Activated CD8-positive, alpha-beta memory T cell treated with anti-CD3 and anti-CD28 coated beads for 36 hours (primary cell): Measurements from ENCODE around the gene TTC22. TPM values are rescaled to one million over a fixed set of nuclear protein-coding genes. Genes with fewer than 3 reads are reported as not detected.

Experiments
- CTCF ChIA-PET: fragments of 350-600 bp; sonication (Branson Sonifier 250); formaldehyde crosslinking; loops from one replicate; lab custom pipeline; 2021; ENCODE audit warnings: antibody characterized with exemption; lab: Charles Lee
- POLR2A ChIA-PET: fragments of 350-600 bp; sonication (Branson Sonifier 250); formaldehyde crosslinking; loops from one replicate; lab custom pipeline; 2021; ENCODE audit warnings: antibody characterized with exemption; lab: Charles Lee
- total RNA-seq, 2 experiments: library from RNA; stranded (reverse); gene quantifications; one replicate each; pipeline ENCODE4 v1.2.3, GENCODE V29; 2021

Gene TTC22
- total RNA-seq = 1 to 10 TPM; 1.6 to 2.1 TPM

DNA sequence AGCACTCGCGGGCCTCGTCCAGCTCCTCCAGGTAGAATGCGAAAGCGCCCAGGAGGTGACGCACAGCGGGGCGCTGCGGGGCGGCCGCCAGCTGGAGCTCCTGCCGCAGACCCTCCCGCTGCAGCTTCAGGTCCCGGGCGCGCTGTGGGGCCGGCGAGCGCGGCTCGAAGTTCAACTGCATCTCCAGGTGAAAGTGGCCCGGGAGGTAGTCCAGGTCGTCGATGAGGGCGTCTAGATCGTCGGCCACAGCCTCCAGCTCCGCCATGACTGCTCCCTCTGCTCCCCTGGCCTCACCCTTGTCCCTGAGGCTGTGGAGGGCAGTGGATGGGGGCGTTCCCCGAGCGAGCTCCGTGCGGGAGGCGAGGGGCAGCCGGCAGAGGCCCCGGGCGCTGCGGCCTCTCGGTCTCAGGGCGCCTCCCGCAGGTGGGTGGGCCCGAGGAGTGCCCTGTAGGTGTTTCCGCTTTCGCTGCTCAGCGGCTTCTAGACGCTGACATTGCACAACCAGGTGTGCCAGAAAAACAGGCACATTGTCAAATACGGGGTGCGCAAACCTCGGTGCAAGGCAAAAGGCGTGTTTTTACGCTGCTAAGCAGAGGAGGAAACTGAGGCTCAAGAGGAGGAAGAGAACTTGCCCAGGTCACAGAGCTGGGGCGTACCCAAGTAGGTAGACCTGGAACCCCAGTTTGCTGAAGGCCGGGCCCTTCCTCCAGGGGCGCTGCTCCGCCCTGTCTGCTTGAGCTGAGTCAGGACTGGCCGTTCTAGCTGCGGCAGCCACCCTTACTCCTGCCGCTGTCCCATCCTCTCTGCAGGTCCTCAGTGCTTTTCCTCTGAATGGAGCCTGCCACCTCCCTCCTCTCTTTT lies at the start of gene TTC22:
TTC22 (minus strand) TSS at position 425 of the 861 bp plus-strand sequence; CDS start at position 265, 160 bp downstream.
- ChIA-PET POLR2A (interaction anchor here (0.7 to 2.9 kb wide), 3 partner anchors 85 to 303 kb away, joined by 3 to 15 read pairs (median 6); partner anchors contain the start of gene TTC4), CTCF (interaction anchor here (0.5 to 2.8 kb wide), 12 partner anchors 9 to 752 kb away, joined by 3 to 17 read pairs (median 5); partner anchors contain the start of gene TTC4)

DNA sequence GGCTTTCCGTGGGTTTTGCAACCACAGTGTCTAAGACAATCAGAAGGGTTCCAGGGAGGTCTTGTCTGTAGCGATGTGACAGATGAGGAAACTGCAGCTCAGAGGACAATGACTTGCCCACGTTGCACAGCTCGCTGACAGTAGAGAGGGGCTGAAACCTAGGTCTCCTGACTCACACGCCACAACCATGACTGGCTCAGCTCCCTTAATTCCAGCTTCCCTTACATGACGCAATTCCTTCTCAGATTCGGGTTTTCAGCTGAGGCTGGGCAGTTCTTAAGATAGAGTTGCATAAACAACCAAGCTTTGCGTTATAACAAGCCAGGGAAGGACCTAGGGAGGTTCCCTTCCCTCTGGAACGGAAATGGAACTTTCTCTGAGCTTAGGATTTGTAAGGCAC lies 49.6 kb upstream of the TTC22 start:
- POLR2A ChIA-PET = no interaction called here
- CTCF ChIA-PET = no interaction called here

DNA sequence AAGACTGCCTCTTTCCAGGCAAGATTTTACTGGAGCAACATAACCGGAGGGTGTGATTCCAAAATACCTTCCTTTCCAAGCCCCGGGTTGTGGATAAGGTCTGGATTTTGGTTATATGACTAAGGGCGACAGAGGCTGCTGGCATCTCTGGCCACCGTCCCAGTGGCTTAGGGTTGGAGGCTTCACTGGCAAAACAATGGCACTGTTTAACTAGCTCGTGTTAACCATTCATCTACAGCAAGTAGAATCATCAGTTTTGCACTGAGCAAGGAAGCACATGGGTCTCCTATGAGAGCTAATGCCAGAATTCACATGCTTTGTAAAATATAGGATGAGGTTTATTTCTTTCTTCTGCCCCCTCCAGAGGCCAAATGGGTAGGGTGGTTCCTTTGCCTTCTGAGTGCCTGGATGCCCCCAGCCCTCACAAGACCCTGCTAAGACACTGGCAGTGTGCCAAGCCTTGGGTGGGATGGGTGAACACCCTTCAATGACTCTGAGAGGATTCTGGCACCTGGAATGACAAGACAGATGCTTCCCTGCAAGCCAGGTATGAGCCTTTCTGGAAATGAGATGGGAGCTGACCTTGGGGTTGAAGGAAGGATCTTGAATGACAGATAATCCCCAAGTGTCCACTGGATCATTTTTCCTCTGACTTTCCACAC lies 49.1 kb upstream of the TTC22 start:
- POLR2A ChIA-PET = no interaction called here
- CTCF ChIA-PET = no interaction called here

DNA sequence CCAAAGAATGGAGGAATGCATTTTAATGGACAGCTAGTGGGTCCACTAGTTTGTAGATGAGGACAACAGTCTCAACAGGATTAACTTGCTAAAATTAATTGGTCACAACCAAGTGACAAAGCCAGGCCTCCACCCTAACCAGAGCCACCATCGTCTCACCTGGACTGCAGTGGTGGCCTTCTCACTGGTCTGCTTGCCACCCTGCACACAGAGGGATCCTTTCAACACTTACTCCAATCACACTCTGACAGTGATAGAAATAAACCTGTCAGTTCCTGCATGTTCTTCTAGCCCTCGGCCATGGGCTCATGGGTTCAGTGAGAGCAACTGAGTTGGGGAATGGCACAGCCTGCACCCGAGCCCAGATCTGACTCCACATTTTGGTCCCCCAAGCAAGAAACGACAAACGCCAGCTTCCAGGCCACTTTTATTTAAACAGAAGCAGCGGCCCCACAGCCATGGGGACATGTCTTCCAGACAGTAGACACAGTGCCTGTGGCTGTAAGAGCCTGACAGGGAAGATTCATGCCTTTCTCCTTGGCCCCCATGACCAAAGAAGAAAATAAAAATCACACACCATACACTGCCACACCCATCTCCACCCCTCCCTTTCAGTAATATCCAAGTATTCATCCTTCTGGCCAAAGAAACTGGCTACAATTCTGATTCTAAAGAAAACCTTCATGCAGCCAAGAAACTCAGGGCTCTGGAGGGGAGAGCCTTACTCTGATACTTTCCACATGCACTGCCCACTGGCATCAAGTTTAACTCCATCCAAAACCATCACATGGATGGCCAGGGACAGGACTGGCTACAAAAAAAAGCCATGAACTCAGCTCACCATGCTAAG lies 48.3 kb upstream of the TTC22 start:
- ChIA-PET CTCF (no interaction called here), POLR2A (no interaction called here)

DNA sequence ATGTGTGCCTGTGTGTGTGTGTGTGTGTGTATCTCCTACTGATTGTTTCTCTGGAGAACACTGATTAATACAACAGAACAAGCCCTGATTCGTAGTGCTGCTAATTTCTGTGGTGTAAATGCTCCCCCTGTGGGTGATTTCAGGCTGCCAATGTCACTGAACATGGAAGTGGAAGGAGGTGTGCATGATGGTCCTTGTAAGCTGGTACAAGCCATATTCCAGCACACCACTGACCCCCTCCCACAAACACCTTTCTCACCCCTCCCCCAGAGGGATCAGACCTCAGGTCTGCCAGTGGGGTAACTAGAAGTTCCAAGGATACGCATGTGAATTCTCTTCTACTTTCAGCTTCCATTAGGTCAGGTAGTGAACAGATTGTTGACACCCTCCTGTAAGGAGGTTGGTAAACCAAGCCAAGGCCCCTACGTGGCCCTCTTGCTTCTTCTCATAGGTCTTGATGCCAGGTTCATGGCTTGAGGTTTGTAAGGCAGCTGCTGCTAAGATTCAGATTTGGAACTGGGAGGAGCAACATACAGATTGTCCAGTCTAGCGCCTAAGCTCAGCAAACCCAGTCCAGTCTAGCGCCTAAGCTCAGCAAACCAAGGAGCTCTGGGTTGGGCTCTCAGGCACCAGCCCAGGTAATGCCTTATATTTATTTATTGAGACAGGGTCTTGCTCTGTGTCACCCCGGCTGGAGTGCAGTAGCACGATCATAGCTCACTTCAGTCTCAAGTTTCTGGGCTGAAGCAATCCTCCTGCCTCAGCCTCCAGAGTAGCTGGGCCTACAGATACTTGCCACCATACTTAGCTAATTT lies 47.2 kb upstream of the TTC22 start:
- ChIA-PET CTCF (no interaction called here), POLR2A (no interaction called here)

DNA sequence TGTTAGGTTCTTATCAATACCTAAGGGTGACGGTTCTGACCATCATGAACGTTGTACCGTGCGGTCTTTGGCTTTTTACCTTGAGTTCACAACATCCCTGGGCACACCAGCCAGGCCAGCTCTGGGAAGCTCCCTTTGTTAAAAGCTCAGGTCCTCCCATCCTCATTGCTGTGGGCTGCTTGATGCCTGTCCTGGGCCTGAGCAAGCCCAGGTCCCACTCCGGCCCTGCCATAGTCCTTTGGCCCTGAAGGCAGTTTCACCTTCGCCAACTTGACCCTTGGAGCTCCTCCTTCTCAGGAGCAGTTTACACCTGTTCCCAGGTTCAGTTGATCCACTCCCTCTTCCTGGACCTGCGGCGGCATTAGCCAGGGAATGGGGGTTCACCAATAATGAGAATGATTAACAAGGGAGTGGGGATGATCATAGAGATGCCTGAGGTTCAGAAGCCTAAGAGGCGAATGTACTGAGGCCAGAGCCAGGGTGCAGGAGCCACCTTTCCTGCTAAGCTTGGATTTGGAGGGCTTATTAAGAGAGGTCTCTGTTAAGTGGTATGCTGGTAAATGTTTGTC lies 45.7 kb upstream of the TTC22 start:
- ChIA-PET POLR2A (no interaction called here), CTCF (no interaction called here)

DNA sequence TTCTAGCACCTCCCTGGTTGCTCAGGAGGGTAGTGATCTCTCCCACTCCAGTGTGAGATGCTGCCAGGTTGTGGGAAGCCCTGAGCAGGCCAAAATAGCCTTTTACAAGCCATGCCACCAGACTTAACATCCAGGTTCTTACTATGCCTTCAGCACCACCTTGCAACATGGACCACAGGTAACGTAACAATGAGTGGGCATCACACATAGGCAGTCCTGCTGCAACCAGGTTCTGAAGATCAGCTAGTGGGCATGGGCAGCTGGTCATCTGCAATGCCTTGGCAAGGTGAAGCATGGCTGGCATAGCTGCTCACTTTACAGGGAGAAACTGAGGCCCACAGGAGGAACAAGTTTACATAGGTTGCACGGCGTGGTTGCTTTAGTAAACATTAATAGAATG lies 45.2 kb upstream of the TTC22 start:
- POLR2A ChIA-PET = no interaction called here
- CTCF ChIA-PET = no interaction called here

DNA sequence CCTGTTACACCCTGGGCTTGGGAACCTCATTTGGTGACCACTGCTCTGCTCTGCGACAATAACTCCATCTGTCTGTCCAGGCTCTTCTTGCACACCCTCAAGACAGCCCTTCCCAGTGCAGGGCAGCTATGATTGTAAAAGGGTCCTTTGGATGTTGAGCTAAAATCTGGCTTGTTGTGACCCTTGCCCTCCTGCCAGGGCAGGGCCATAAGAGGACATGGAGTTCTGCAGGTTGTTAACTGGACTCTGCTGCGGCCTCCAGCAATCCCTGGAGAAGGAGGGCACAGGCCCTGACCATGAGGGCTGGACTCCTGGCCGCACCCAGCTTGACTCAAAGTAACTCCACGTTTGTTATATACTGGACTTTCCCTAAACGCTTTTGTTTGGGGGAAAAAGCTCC lies 44.6 kb upstream of the TTC22 start:
- ChIA-PET CTCF (no interaction called here), POLR2A (no interaction called here)

DNA sequence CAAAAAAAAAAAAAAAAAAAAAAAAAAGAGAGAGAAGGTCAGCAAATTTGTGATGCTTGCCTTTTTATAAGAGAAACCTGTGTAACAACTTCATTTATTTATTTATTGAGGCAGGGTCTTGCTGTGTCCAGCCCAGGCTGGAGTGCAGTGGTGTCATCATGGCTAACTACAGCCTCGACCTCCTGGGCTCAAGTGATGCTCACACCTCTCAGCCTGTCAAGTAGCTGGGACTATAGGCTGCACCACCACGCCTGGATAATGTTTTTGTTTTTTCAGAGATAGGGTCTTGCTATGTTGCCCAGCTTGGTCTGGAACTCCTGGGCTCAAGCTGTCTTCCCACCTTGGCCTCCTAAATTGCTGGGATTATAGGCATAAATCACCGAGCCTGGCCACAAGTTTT lies 43.4 kb upstream of the TTC22 start:
- ChIA-PET CTCF (no interaction called here), POLR2A (no interaction called here)

DNA sequence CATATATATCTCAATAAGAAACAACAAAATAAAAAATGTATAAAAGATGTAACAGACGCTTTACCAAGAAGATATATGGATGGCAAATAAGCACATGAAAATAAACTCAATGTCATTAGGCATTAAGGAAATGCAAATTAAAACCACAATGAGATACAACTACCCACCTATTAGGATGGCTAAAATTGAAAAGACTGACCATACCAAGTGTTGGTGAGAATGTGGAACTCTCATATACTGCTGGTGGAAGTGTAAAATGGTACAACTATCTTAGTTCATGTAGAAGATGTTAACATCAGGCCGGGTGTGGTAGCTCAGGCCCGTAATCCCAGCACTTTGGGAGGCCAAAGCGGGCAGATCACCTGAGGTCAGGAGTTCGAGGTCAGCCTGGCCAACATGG lies 42.3 kb upstream of the TTC22 start:
- ChIA-PET CTCF (no interaction called here), POLR2A (no interaction called here)

DNA sequence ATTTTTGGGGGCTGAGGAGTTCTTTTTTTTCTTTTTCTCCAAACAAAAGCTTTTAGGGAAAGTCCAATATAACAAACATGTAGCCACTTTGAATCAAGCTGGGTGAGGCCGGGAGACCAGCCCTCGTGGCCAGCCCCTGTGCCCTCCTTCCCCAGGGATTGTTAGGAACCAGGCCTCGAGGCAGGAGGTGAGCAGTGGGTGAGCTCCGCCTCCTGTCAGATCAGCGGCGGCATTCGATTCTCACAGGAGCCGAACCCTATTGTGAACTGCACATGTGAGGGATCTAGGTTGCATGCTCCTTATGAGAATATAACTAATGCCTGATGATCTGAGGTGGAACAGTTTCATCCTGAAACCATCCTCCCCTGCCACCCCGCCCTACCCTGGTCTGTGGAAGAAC lies 41.8 kb upstream of the TTC22 start:
- CTCF ChIA-PET = no interaction called here

DNA sequence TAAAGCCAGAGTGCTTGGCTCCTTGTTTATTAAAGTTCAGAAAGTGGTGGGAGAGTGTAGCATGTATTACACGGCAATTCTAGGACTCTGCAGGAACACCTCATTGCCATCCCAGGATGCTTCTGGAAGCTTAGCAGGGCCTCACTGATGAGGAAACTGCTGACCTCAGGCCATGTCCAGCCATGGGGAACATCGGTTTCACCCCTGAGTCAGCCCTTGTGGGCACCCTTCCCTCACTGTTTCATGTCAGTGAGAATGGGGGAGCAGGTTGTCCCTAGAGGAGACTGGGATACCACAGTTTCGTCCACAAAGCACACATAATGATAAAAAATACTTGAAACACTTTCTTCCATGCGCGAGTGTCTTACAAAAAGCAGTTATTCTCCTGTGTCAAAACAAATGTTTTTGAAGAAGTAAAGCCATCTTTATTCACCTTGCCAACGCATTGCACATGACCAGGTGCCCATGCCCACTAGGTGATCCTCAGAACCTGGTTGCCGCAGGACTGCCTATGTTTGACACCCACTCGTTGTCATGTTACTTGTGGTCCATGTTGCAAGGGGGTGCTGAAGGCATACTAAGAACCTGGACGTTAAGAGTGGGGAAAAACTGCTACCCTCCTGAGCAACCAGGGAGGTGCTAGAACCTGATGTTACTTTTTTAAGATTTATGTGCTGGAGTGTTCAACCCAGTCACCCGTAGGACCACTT lies 41.2 kb upstream of the TTC22 start:
- CTCF ChIA-PET = no interaction called here
- POLR2A ChIA-PET = no interaction called here

More for the DNA sequence above, 41.8 kb upstream of the TTC22 start:
- POLR2A ChIA-PET = no interaction called here

DNA sequence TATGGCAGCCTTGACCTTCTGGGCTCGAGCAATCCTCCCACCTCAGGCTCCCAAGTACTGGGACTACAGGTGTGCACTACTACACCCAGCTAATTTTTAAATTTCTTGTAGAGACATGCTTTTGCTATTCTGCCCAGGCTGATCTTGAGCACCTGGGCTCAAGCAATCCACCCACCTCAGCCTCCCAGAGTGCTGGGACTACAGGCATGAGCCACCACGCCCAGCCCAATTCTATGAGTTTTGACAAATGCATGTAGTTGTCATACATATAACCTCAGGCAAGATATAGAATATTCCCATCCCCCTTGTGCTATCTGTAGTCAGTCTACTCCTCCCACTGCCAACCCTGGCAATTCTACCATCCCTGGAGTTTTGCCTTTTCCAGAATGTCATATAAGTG lies 38.7 kb upstream of the TTC22 start:
- ChIA-PET POLR2A (no interaction called here), CTCF (no interaction called here)

DNA sequence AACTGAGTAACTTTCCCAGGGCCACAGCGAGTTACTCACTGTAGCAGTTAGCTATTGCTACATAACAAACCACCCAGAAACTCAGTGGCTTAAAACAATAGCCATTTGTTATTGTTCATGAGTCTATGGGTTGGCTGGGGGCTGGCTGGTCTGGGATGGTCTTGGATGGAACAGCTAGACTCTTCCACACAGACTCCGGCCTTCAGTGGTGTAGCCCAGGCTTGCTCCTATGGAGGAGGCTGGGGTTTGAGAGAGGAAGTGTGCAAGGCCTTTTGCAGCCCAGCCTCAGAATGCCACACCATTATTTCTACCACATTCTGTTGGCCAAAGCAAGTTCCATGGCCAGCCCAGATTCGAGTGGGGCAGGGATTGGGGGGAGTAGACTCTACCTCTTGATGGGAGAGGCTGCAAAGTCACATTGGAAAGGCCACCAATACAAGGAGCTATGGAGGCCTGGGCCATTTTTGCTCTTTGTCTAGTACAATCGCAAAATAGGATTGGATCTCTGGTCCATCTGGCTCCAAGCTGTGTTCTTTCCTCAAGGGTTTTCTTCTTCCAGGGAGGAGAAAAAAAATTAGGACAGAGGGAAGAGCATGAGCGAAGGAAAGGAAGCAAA lies 37.5 kb upstream of the TTC22 start:
- CTCF ChIA-PET = no interaction called here
- POLR2A ChIA-PET = no interaction called here

DNA sequence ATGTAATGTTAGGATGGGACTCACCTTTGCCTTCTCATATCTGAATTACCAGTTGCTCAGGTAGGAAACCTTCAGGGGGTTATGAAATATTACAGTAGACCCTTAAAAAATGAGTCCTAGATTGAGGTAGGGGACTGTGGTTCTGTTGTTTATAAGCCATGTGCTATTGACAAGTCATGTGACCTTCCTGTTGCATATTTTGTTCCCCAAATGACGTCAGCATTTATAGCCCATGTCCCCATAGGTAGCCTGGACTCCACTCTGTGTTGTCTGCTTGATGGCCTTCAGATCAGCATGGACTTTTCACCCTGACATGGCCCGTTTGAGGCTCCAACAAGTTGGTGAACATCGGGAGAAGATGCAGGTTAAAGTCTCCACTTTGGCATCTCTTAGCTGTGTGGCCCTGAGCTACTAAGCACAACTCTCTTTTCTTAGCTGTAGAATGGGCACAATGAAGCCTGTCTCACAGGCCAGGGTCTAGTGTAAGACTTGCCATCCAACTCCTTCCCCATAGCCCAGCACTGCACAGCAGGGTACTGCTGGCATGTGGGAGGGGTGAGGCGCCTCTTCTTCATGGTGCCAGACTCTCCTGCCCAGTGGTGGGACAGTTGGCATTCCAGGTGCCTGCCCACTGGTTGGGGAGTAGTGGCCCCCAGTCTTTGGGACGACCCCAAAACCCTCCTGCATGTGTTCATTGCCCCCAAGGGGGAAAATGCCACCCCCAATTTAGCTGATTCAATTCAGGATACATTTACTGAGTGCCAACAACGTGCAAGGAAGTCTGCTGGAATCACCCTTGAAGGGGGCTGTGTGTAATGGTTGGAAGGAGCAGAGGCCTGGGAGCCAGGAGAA lies 36.1 kb upstream of the TTC22 start:
- ChIA-PET POLR2A (no interaction called here), CTCF (no interaction called here)

DNA sequence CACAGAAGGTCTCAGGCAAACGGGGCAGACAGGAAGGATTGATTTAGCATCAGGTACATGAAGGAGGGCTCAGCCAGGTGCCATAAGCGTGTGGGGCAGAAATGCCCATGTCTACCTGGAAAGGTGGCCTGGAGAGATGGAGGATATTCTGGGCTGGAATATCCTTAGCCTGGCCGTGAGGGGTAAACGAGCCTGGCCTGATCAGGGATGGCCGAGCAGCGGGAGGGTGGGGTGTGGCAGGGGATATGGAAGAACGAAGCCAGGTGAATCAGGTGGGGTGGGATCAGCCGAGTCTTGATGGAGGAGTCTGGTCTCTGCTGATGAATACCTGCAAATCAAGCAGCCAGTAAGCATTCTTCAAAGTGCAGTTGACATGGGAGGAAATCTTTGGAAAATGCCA lies 35.5 kb upstream of the TTC22 start:
- ChIA-PET CTCF (no interaction called here), POLR2A (no interaction called here)

DNA sequence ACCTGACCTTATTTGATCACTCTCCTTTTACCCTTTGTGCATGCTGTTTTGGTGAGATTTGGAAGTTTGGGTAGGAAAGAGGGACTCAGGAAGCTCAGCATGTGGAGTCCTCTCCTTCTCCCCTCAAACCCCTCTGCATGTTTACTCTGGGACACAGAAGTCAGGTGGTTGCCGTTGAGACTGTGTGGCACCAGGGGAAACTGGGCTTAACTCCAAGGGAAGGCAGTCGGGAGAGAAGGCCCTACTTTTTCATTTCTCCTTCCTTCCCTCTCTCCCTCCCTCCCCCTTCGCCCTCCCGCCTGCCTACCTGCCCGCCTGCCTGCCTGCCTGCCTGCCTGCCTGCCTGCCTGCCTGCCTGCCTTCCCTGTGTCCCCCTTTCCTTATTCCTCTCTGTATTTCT lies 34.8 kb upstream of the TTC22 start:
- CTCF ChIA-PET = no interaction called here
- POLR2A ChIA-PET = no interaction called here
